Neuronal stem cell (in vitro differentiated cells): ENCODE measurements around the gene PLPPR2.

Experiments
- DNase-seq: peaks from one replicate; pipeline ENCODE4 v3.0.0-alpha.2; 2013; ENCODE audit warnings: low spot score
- H2AFZ ChIP-seq: one replicate; pipeline ENCODE4 v1.6.1; 2013; ENCODE audit warnings: mild to moderate bottlenecking, low read length, inconsistent platforms
- H2AK5ac ChIP-seq: 2 replicates; pipeline ENCODE4 v1.6.1; 2013; ENCODE audit warnings: low read depth, mild to moderate bottlenecking, inconsistent platforms, low read length, moderate library complexity, mixed read lengths
- H2BK120ac ChIP-seq: 2 replicates; pipeline ENCODE4 v1.6.1; 2013; ENCODE audit warnings: low read depth, mild to moderate bottlenecking, inconsistent platforms, low read length, moderate library complexity, mixed read lengths
- H2BK12ac ChIP-seq: one replicate; pipeline ENCODE4 v1.6.1; 2013; ENCODE audit warnings: low read length, inconsistent platforms
- H2BK15ac ChIP-seq: 2 replicates; pipeline ENCODE4 v1.6.1; 2013; ENCODE audit warnings: mild to moderate bottlenecking, low read length, inconsistent platforms, mixed read lengths
- H2BK5ac ChIP-seq: one replicate; pipeline ENCODE4 v1.6.1; 2013; ENCODE audit warnings: inconsistent platforms, mild to moderate bottlenecking, low read length, moderate library complexity
- H3K14ac ChIP-seq: one replicate; pipeline ENCODE4 v1.6.1; 2013; ENCODE audit warnings: low read length, inconsistent platforms
- H3K18ac ChIP-seq: 2 replicates; pipeline ENCODE4 v1.6.1; 2013; ENCODE audit warnings: low read length, inconsistent platforms
- H3K23ac ChIP-seq: 2 replicates; pipeline ENCODE4 v1.6.1; 2013; ENCODE audit warnings: low read depth, mild to moderate bottlenecking, mixed read lengths, low read length, inconsistent platforms; ENCODE audit not compliant: poor library complexity
- H3K27ac ChIP-seq: replicated peaks from 3 replicates; pipeline ENCODE4 v1.5.1; 2013; ENCODE audit warnings: low read length, inconsistent platforms
- H3K27me3 ChIP-seq, 3 experiments: 2 replicates each; pipeline ENCODE4 v1.6.1; 2013; ENCODE audit warnings: low read length in 3 of 3, mild to moderate bottlenecking in 2 of 3, inconsistent platforms in 1 of 3, low read depth in 1 of 3, mixed read lengths in 1 of 3, moderate library complexity in 1 of 3; ENCODE audit not compliant: control insufficient read depth in 3 of 3, insufficient read depth in 3 of 3
- H3K36me3 ChIP-seq, 2 donors: replicated peaks in 1 of 2; 2 replicates each; pipeline ENCODE4 v1.6.1; 2013; ENCODE audit warnings: low read length in 2 of 2; ENCODE audit not compliant: control insufficient read depth in 2 of 2, insufficient read depth in 2 of 2
- H3K4ac ChIP-seq: 2 replicates; pipeline ENCODE4 v1.6.1; 2013; ENCODE audit warnings: inconsistent platforms, mild to moderate bottlenecking, low read length, moderate library complexity
- H3K4me1 ChIP-seq, 2 donors: 1 replicate in 1 of 2; 2 replicates in 1 of 2; pipeline ENCODE4 v1.6.1; 2013; ENCODE audit warnings: low read length in 2 of 2, low read depth in 1 of 2; ENCODE audit not compliant: control insufficient read depth in 2 of 2, insufficient read depth in 1 of 2
- H3K4me2 ChIP-seq: one replicate; pipeline ENCODE4 v1.6.1; 2013; ENCODE audit warnings: mild to moderate bottlenecking, low read length, inconsistent platforms; ENCODE audit not compliant: insufficient read depth, poor library complexity, severe bottlenecking
- H3K4me3 ChIP-seq, 2 donors: 2 replicates each; pipeline ENCODE4 v1.5.1; 2013; ENCODE audit warnings: low read length in 2 of 2, mild to moderate bottlenecking in 2 of 2, inconsistent platforms in 1 of 2, moderate library complexity in 1 of 2
- H3K79me1 ChIP-seq: one replicate; pipeline ENCODE4 v1.6.1; 2013; ENCODE audit warnings: low read depth, mild to moderate bottlenecking, inconsistent platforms, low read length, moderate library complexity
- H3K9ac ChIP-seq: one replicate; pipeline ENCODE4 v1.6.1; 2013; ENCODE audit warnings: mild to moderate bottlenecking, low read depth, low read length, inconsistent platforms; ENCODE audit not compliant: poor library complexity
- H3K9me3 ChIP-seq, 2 donors: replicated peaks in 1 of 2; 2 replicates each; pipeline versions ENCODE3 to v1.6.1; 2013; ENCODE audit warnings: low read length in 2 of 2, mild to moderate bottlenecking in 2 of 2, inconsistent platforms in 1 of 2, low read depth in 1 of 2, mixed read lengths in 1 of 2, moderate library complexity in 1 of 2; ENCODE audit not compliant: control insufficient read depth in 2 of 2, insufficient read depth in 1 of 2
- H4K8ac ChIP-seq: one replicate; pipeline ENCODE4 v1.6.1; 2013; ENCODE audit warnings: low read depth, mild to moderate bottlenecking, inconsistent platforms, low read length, moderate library complexity
- H4K91ac ChIP-seq: one replicate; pipeline ENCODE4 v1.6.1; 2013; ENCODE audit warnings: low read length, low read depth, mild to moderate bottlenecking, inconsistent platforms; ENCODE audit not compliant: poor library complexity
- WGBS, 2 donors: extraction: QIAGEN DNeasy Blood & Tissue Kit; methylation state at CpG; one replicate each; pipeline ENCODE4 v1.1.7; 2013; ENCODE audit warnings: missing lambda C conversion rate in 2 of 2, mixed read lengths in 1 of 2; ENCODE audit not compliant: insufficient read length in 2 of 2, insufficient replicate concordance in 1 of 2; ENCODE audit errors: extremely low coverage in 2 of 2; 5-methylcytosine and 5-hydroxymethylcytosine counted together

PLPPR2 gene

GRCh38 chr19:11380653-11381537 lies 25.7 kb downstream of the PLPPR2 start:
- Histone ChIP-seq H3K4ac (peak overlapping the region; percentile 92), H3K9ac (peak overlapping the region; percentile 92), H3K9me3 (peaks cover 0 to 1% of the 10 kb centered on the region in 2 donors), H3K18ac (peak overlapping the region; percentile 98), H3K27ac (peak overlapping the region; percentile 89), H3K36me3 (peaks cover 0 to 15% of the 10 kb centered on the region in 2 donors), H2BK120ac (peak overlapping the region; percentile 94), H3K4me1 (peaks cover 8 to 12% of the 10 kb centered on the region in 2 donors), H4K8ac (peak overlapping the region; percentile 45), H3K4me3 (peak overlapping the region; percentile 65 to 82), H3K27me3 (peaks cover 8 to 22% (median 8%) of the 10 kb centered on the region in 3 experiments), H3K4me2 (peak overlapping the region; percentile 89), H3K14ac (peak overlapping the region; percentile 90), H3K23ac (peak overlapping the region; percentile 87), H2BK12ac (no peak overlapping the region), H2AFZ (peak overlapping the region; percentile 87), H2BK5ac (peak overlapping the region; percentile 83), H2AK5ac (peak overlapping the region; percentile 19), H4K91ac (no peak overlapping the region), H3K79me1 (peaks cover 3% of the 10 kb centered on the region), H2BK15ac (peak overlapping the region; percentile 77)
- peak; percentile 97 for DNase-seq
- WGBS, 2 donors, result no CpG with 5 or more reads among the region's 54 CpGs

- Histone ChIP-seq H3K14ac (peak overlapping the region; percentile 21), H3K4me2 (peak overlapping the region; percentile 68), H4K91ac (no peak overlapping the region), H3K4ac (no peak overlapping the region), H3K4me1 (peaks cover 8 to 11% of the 10 kb centered on the region in 2 donors), H3K4me3 (peak overlapping the region; percentile 42 to 61), H3K9me3 (peaks cover 0 to 1% of the 10 kb centered on the region in 2 donors), H4K8ac (peak overlapping the region; percentile 17), H3K23ac (peak overlapping the region; percentile 96), H2BK5ac (no peak overlapping the region), H3K9ac (peak overlapping the region; percentile 60), H2BK12ac (no peak overlapping the region), H2BK15ac (peak overlapping the region; percentile 26), H3K36me3 (peaks cover 0 to 3% of the 10 kb centered on the region in 2 donors), H3K27ac (no peak overlapping the region), H2BK120ac (peak overlapping the region; percentile 61), H3K79me1 (peaks cover 3% of the 10 kb centered on the region), H3K18ac (peak overlapping the region; percentile 76), H2AK5ac (peak overlapping the region; percentile 81), H2AFZ (peak overlapping the region; percentile 86), H3K27me3 (peaks cover 8 to 22% (median 8%) of the 10 kb centered on the region in 3 experiments)
- no CpG with 5 or more reads among the region's 65 CpGs for WGBS, 2 donors
- DNase-seq, result no peak
Measured at GRCh38 chr19:11382898-11383705, 27.9 kb downstream of the PLPPR2 start.

GRCh38 chr19:11383706-11384048 lies 28.4 kb downstream of the PLPPR2 start:
- no peak overlapping the region for H2BK120ac ChIP-seq
- H3K23ac ChIP-seq, result peak overlapping the region; percentile 96
- no peak overlapping the region for H3K14ac ChIP-seq
- H3K4me1 ChIP-seq, result peaks cover 6 to 11% of the 10 kb centered on the region in 2 donors
- H2BK15ac ChIP-seq, result no peak overlapping the region
- no peak for DNase-seq
- no peak overlapping the region for H4K91ac ChIP-seq
- H3K4ac ChIP-seq, result no peak overlapping the region
- H3K27me3 ChIP-seq, result peaks cover 8 to 22% (median 8%) of the 10 kb centered on the region in 3 experiments
- H3K4me3 ChIP-seq, result peak overlapping the region; percentile 42 to 66
- H3K18ac ChIP-seq, result peak overlapping the region; percentile 70
- WGBS, 2 donors, result no CpG with 5 or more reads among the region's 9 CpGs
- no peaks in the 10 kb centered on the region for H3K79me1 ChIP-seq
- no peak overlapping the region for H4K8ac ChIP-seq
- peak overlapping the region; percentile 81 for H2AK5ac ChIP-seq
- peak overlapping the region; percentile 68 for H3K4me2 ChIP-seq
- no peak overlapping the region for H2BK12ac ChIP-seq
- H3K36me3 ChIP-seq, result no peaks in the 10 kb centered on the region
- H3K9me3 ChIP-seq, result peaks cover 0 to 1% of the 10 kb centered on the region in 2 donors
- H2BK5ac ChIP-seq, result no peak overlapping the region
- peak overlapping the region; percentile 15 for H3K9ac ChIP-seq
- no peak overlapping the region for H3K27ac ChIP-seq
- H2AFZ ChIP-seq, result peak overlapping the region; percentile 86
